HepG2 (cell line): Measurements from ENCODE around the gene SLC11A1. TPM values are rescaled to one million over a fixed set of nuclear protein-coding genes. Genes with fewer than 3 reads are reported as not detected.

Experiments used
- ATAC-seq: fragments of 200-7000 bp; cut with Tn5 transposase; 3 replicates; pipeline ENCODE4 v1.9.1; 2020; ENCODE audit warnings: mild to moderate bottlenecking, moderate library complexity
- BruUV-seq: library from RNA; stranded (reverse); fragments of 400-500 nt; replicated peaks from 2 replicates; lab custom pipeline; 2021; lab: Mats Ljungman, UMichigan
- CTCF ChIA-PET: fragments of 300-600 bp; formaldehyde crosslinking; extraction: SDS; loops from one replicate; lab custom pipeline; 2021; ENCODE audit warnings: low total read pairs, inconsistent platforms, low intra/inter-chr PET ratio; lab: Yijun Ruan, JAX
- POLR2A ChIA-PET: fragments of 350-600 bp; sonication (Branson Sonifier 250); formaldehyde crosslinking; loops from one replicate; lab custom pipeline; 2020; ENCODE audit warnings: antibody characterized with exemption, inconsistent platforms; lab: Yijun Ruan, JAX
- DNase-seq: peaks from one replicate; pipeline ENCODE4 v3.0.0-alpha.2; 2015; ENCODE audit warnings: low spot score
- FAIRE-seq: peaks from 3 replicates; lab custom pipeline; 2011; peaks lifted over from hg19 to GRCh38; lab: Jason Lieb, UNC
- H2AFZ ChIP-seq: one replicate; pipeline ENCODE4 v1.6.1; 2011; ENCODE audit warnings: low read length, inconsistent platforms
- H3K27ac ChIP-seq: fragments of 300-600 bp; 3 replicates; pipeline ENCODE4 v1.8.0; 2011; ENCODE audit warnings: mixed run types, mild to moderate bottlenecking, mixed read lengths, low read length, inconsistent platforms; ENCODE audit not compliant: insufficient read depth; ENCODE audit errors: extremely low read length
- H3K27me3 ChIP-seq, 2 experiments: fragments of 200-600 bp in 1 of 2; 2 replicates in 1 of 2; 3 replicates in 1 of 2; pipeline versions ENCODE4 v1.6.0 to v1.8.0; 2011; ENCODE audit warnings: low read length in 2 of 2, mild to moderate bottlenecking in 2 of 2, moderate library complexity in 2 of 2, inconsistent platforms in 1 of 2; ENCODE audit not compliant: insufficient read depth in 2 of 2, control insufficient read depth in 1 of 2
- H3K36me3 ChIP-seq, 2 experiments: fragments of 200-600 bp in 1 of 2; replicated peaks in 1 of 2; 2 replicates in 1 of 2; 3 replicates in 1 of 2; pipeline versions ENCODE4 v1.5.1 to v1.8.0; 2011; ENCODE audit warnings: low read length in 2 of 2, inconsistent platforms in 1 of 2; ENCODE audit not compliant: insufficient read depth in 2 of 2, control insufficient read depth in 1 of 2
- H3K4me1 ChIP-seq: 2 replicates; pipeline ENCODE4 v1.5.1; 2012; ENCODE audit warnings: low read length, inconsistent platforms; ENCODE audit not compliant: insufficient read depth
- H3K4me2 ChIP-seq: 2 replicates; pipeline ENCODE4 v1.6.0; 2011; ENCODE audit warnings: low read depth, low read length, inconsistent platforms
- H3K4me3 ChIP-seq, 3 experiments: fragments of 200-600 bp in 1 of 3; sonication (generic), shearing (Covaris generic) in 1 of 3; replicated peaks in 1 of 3; 2 replicates each; pipeline ENCODE4 v1.5.1; 2011 to 2016; ENCODE audit warnings: low read length in 3 of 3, inconsistent platforms in 2 of 3, low read depth in 2 of 3, mild to moderate bottlenecking in 2 of 3, control low read depth in 1 of 3, mixed read lengths in 1 of 3; ENCODE audit not compliant: insufficient read depth in 1 of 3
- H3K79me2 ChIP-seq: one replicate; pipeline ENCODE4 v1.6.1; 2011; ENCODE audit warnings: low read length, inconsistent platforms; ENCODE audit not compliant: insufficient read depth
- H3K9ac ChIP-seq: 2 replicates; pipeline ENCODE4 v1.6.0; 2011; ENCODE audit warnings: mild to moderate bottlenecking, low read depth, low read length, inconsistent platforms; ENCODE audit not compliant: insufficient read depth
- H3K9me3 ChIP-seq: 2 replicates; pipeline ENCODE4 v1.5.1; 2012; ENCODE audit warnings: mild to moderate bottlenecking, low read length
- H4K20me1 ChIP-seq: 2 replicates; pipeline ENCODE4 v1.6.0; 2011; ENCODE audit warnings: inconsistent platforms, mild to moderate bottlenecking, low read length, moderate library complexity; ENCODE audit not compliant: insufficient read depth
- AGO2 ChIP-seq: fragments of 200-400 bp; formaldehyde crosslinking; optimal IDR thresholded peaks from 2 replicates; pipeline ENCODE3; 2017; ENCODE audit warnings: mild to moderate bottlenecking, low read depth, low read length, moderate library complexity
- DPF2 ChIP-seq: sonication (generic); formaldehyde crosslinking; IDR thresholded peaks from 2 replicates; pipeline ENCODE4 v1.4.0; 2020; ENCODE audit warnings: mild to moderate bottlenecking, low read depth, missing genetic modification reagents, borderline replicate concordance
- ISL2 ChIP-seq: sonication (generic); formaldehyde crosslinking; IDR thresholded peaks from 2 replicates; pipeline ENCODE4 v1.5.0; 2020; ENCODE audit warnings: missing genetic modification reagents
- MBD4 ChIP-seq: IDR thresholded peaks from 2 replicates; pipeline ENCODE4 v1.6.1; 2012; ENCODE audit warnings: low read length, inconsistent platforms, borderline replicate concordance
- MED8 ChIP-seq: sonication (generic); formaldehyde crosslinking; IDR thresholded peaks from 2 replicates; pipeline ENCODE4 v1.8.1; 2023; ENCODE audit warnings: mild to moderate bottlenecking, missing genetic modification reagents; ENCODE audit not compliant: insufficient replicate concordance
- NCOR1 ChIP-seq: fragments of 200-600 bp; sonication (generic); IDR thresholded peaks from 2 replicates; pipeline ENCODE4 v1.7.0; 2017; ENCODE audit warnings: antibody characterized with exemption, low read length, borderline replicate concordance
- POLR2A ChIP-seq, 2 experiments: IDR thresholded peaks; 2 replicates each; pipeline ENCODE4 v1.6.1; 2011; ENCODE audit warnings: low read depth in 2 of 2, low read length in 2 of 2, mild to moderate bottlenecking in 1 of 2, moderate library complexity in 1 of 2; ENCODE audit not compliant: insufficient read depth in 1 of 2
- POLR2G ChIP-seq: fragments of 200-400 bp; formaldehyde crosslinking; IDR thresholded peaks from 2 replicates; pipeline ENCODE4 v1.6.1; 2018; ENCODE audit warnings: mild to moderate bottlenecking, low read depth, low read length, moderate library complexity
- RBFOX2 ChIP-seq: fragments of 200-400 bp; formaldehyde crosslinking; IDR thresholded peaks from 2 replicates; pipeline ENCODE4 v1.6.1; 2017; ENCODE audit warnings: low read depth, mild to moderate bottlenecking, low read length
- ZNF24 ChIP-seq: fragments of 450-650 bp; IDR thresholded peaks from 2 replicates; pipeline ENCODE4 v1.6.1; 2017; ENCODE audit warnings: antibody characterized with exemption, mild to moderate bottlenecking
- ZNF430 ChIP-seq: sonication (generic); formaldehyde crosslinking; IDR thresholded peaks from 2 replicates; pipeline ENCODE4 v1.9.0; 2021; ENCODE audit warnings: mild to moderate bottlenecking, missing genetic modification reagents
- ZNF460 ChIP-seq: sonication (generic); formaldehyde crosslinking; IDR thresholded peaks from 2 replicates; pipeline ENCODE4 v1.5.1; 2020; ENCODE audit warnings: missing genetic modification reagents, mild to moderate bottlenecking, borderline replicate concordance
- ZNF780A ChIP-seq: sonication (generic); formaldehyde crosslinking; IDR thresholded peaks from 2 replicates; pipeline ENCODE4 v1.8.0; 2022; ENCODE audit warnings: mild to moderate bottlenecking, missing genetic modification reagents, moderate library complexity
- WGBS: methylation state at CpG from one replicate; pipeline ENCODE4 v1.1.6; 2017; ENCODE audit warnings: low lambda C conversion rate; 5-methylcytosine and 5-hydroxymethylcytosine counted together
- in situ Hi-C: cut with HindIII; loops from 2 replicates; pipeline ENCODE4 v1.10.0; 2017; ENCODE audit warnings: low pct_unique_long_range_greater_than_20kb; ENCODE audit not compliant: extremely low pct_ligation_motif_present
- intact Hi-C: fragments of 100-400 bp; cut with micrococcal nuclease; formaldehyde crosslinking; loops from one replicate; pipeline ENCODE4 v1.10.0; 2022; ENCODE audit not compliant: unreplicated experiment
- polyA plus RNA-seq, 8 experiments: library from polyadenylated mRNA; depleted of rRNA in 3 of 8; stranded (reverse) in 7 of 8; unstranded in 1 of 8; fragments of >200 nt; fragmentation: Illumina TruSeq in 4 of 8; extraction: Trizol in 4 of 8; gene quantifications; 2 replicates each; pipeline versions ENCODE4 v1.2.1 to v1.2.3, GENCODE V29; 2011 to 2016; ENCODE audit warnings: low read depth in 4 of 8, missing spikeins in 1 of 8, mixed read lengths in 1 of 8; ENCODE audit not compliant: insufficient read depth in 1 of 8
- total RNA-seq, 5 experiments: library from RNA; depleted of rRNA; stranded (reverse); fragments of >200 nt; fragmentation: Illumina TruSeq; extraction: Trizol; gene quantifications; 2 replicates each; pipeline ENCODE4 v1.2.3, GENCODE V29; 2016; ENCODE audit warnings: low read depth in 1 of 5
- TF ChIP-seq, protein P1 (sequence below): sonication (generic); formaldehyde crosslinking; IDR thresholded peaks from 2 replicates; pipeline ENCODE4 v1.4.0; 2020; ENCODE audit warnings: missing genetic modification reagents
- TF ChIP-seq, protein P2 (sequence below): sonication (generic); formaldehyde crosslinking; IDR thresholded peaks from 2 replicates; pipeline ENCODE4 v1.8.0; 2022; ENCODE audit warnings: mild to moderate bottlenecking, missing genetic modification reagents
- TF ChIP-seq, protein P3 (sequence below): sonication (generic); formaldehyde crosslinking; IDR thresholded peaks from 2 replicates; pipeline ENCODE4 v1.4.0; 2020; ENCODE audit warnings: missing genetic modification reagents

SLC11A1 gene
- total and polyA plus RNA-seq, 2 of the 13 experiments (the other 11 are each of a cell fraction or from before 2014, with no cell fraction given) = 0.33 to 2.3 TPM

DNA sequence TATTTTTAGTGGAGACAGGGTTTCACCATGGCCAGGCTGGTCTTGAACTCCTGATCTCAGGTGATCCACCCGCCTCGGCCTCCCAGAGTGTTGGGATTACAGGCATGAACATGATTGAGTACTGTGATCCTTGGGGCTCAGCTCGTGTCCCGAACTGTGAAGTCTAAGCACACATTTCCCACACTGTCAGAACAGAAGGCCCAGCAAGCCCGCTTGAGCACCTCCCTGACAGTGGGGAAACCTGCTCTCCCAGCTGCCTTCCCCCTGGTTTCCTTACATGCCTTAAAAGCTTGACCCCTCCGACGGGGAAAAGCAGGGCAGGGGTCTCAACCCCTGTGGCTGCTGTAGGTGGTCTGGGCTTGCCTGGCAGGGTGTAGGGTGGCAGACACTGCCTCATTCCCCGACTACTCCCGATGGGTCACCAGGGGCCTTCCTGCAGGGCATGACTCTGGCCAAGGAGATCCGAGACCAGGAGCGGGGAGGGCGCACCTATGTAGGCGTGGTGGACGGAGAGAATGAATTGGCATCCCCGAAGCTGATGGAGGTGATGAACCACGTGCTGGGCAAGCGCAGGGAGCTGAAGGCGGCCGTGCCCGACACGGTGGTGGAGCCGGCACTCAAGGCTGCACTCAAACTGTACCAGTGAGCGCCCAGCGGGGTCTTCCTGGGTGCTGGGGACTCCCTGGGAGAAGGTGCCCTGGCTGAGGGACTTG lies 46.9 kb downstream of the SLC11A1 start:
- Histone ChIP-seq H3K27me3 (no peaks in the 10 kb centered on the region), H3K4me3 (no peak overlapping the region), H3K9me3 (no peaks in the 10 kb centered on the region), H2AFZ (no peak overlapping the region), H4K20me1 (no peaks in the 10 kb centered on the region), H3K79me2 (no peaks in the 10 kb centered on the region), H3K36me3 (peaks cover 55 to 71% of the 10 kb centered on the region in 2 experiments), H3K4me2 (no peak overlapping the region), H3K4me1 (no peaks in the 10 kb centered on the region), H3K9ac (no peak overlapping the region), H3K27ac (no peak overlapping the region)
- no peak; the same call in 2 of the 3 replicates for ATAC-seq
- TF ChIP-seq ZNF460 (CRISPR knock-in tag) (no peak), ZNF430 (CRISPR knock-in tag) (no peak), NCOR1 (no peak), POLR2A (IDR thresholded peaks at IDR 0.05; ENCODE audit: insufficient read depth in 1 of 2, low read depth in 2 of 2, low read length in 2 of 2) (peak in 1 of 2 experiments; percentile 20; a peak in 1 of 4 replicates), RBFOX2 (peak; percentile 75), MED8 (CRISPR knock-in tag) (peak; percentile 44), AGO2 (peak; percentile 94), ZNF24 (no peak), ISL2 (CRISPR knock-in tag) (no peak), MBD4 (no peak), DPF2 (CRISPR knock-in tag) (no peak), ZNF780A (CRISPR knock-in tag) (no peak), POLR2G (0 out of 2 replicates have a peak, but pooled peaks have one; percentile 27)
- TF ChIP-seq, protein P1, sequence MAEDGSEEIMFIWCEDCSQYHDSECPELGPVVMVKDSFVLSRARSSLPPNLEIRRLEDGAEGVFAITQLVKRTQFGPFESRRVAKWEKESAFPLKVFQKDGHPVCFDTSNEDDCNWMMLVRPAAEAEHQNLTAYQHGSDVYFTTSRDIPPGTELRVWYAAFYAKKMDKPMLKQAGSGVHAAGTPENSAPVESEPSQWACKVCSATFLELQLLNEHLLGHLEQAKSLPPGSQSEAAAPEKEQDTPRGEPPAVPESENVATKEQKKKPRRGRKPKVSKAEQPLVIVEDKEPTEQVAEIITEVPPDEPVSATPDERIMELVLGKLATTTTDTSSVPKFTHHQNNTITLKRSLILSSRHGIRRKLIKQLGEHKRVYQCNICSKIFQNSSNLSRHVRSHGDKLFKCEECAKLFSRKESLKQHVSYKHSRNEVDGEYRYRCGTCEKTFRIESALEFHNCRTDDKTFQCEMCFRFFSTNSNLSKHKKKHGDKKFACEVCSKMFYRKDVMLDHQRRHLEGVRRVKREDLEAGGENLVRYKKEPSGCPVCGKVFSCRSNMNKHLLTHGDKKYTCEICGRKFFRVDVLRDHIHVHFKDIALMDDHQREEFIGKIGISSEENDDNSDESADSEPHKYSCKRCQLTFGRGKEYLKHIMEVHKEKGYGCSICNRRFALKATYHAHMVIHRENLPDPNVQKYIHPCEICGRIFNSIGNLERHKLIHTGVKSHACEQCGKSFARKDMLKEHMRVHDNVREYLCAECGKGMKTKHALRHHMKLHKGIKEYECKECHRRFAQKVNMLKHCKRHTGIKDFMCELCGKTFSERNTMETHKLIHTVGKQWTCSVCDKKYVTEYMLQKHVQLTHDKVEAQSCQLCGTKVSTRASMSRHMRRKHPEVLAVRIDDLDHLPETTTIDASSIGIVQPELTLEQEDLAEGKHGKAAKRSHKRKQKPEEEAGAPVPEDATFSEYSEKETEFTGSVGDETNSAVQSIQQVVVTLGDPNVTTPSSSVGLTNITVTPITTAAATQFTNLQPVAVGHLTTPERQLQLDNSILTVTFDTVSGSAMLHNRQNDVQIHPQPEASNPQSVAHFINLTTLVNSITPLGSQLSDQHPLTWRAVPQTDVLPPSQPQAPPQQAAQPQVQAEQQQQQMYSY (CRISPR knock-in tag) = no peak
- TF ChIP-seq, protein P2, sequence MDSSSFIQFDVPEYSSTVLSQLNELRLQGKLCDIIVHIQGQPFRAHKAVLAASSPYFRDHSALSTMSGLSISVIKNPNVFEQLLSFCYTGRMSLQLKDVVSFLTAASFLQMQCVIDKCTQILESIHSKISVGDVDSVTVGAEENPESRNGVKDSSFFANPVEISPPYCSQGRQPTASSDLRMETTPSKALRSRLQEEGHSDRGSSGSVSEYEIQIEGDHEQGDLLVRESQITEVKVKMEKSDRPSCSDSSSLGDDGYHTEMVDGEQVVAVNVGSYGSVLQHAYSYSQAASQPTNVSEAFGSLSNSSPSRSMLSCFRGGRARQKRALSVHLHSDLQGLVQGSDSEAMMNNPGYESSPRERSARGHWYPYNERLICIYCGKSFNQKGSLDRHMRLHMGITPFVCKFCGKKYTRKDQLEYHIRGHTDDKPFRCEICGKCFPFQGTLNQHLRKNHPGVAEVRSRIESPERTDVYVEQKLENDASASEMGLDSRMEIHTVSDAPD (CRISPR knock-in tag) = no peak
- TF ChIP-seq, protein P3, sequence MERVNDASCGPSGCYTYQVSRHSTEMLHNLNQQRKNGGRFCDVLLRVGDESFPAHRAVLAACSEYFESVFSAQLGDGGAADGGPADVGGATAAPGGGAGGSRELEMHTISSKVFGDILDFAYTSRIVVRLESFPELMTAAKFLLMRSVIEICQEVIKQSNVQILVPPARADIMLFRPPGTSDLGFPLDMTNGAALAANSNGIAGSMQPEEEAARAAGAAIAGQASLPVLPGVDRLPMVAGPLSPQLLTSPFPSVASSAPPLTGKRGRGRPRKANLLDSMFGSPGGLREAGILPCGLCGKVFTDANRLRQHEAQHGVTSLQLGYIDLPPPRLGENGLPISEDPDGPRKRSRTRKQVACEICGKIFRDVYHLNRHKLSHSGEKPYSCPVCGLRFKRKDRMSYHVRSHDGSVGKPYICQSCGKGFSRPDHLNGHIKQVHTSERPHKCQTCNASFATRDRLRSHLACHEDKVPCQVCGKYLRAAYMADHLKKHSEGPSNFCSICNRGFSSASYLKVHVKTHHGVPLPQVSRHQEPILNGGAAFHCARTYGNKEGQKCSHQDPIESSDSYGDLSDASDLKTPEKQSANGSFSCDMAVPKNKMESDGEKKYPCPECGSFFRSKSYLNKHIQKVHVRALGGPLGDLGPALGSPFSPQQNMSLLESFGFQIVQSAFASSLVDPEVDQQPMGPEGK = no peak
- no TSS peak for BruUV-seq
- in situ Hi-C loops (no loop called here), intact Hi-C loops (no loop called here)
- CTCF ChIA-PET = no interaction called here
- DNase-seq = no peak
- FAIRE-seq = no peak
- POLR2A ChIA-PET = interaction anchor here (3.9 to 6.3 kb wide), 2 partner anchors 9 to 15 kb away, joined by 27 to 59 read pairs; partner anchors contain the start of gene VIL1
- 99% methylated on average over 21 of the region's 24 CpGs for WGBS
